Measurements from ENCODE around the gene SORCS2.

The SORCS2 gene

GRCh38 chr4:7766661-7767345 is 574.5 kb downstream of the SORCS2 start:
- DNase-seq: no peak

GRCh38 chr4:7767526-7767925 is 575.2 kb downstream of the SORCS2 start:
- no peak for DNase-seq

- no peak for DNase-seq
These were observed 575.6 kb downstream of the SORCS2 start for GRCh38 chr4:7767966-7768365.

DNA sequence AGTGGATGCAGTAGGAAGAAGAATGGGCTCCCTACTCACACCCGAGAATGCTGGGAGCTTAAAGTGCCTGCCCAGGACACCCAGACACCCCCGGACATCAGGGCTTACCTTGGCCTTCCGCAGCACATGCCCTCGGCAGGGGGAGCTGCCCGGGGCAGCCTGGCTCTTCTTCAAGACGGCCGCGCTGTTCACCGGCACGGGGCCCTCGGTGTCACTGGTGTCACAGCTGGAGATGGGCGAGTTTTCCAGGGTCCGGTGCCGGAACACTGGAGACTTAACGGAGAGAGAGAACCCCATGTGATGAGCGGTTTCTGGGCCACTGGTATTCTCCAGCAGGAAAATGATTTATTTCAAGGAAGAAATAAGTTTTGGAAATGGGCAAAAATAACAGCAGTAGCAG is 576.4 kb downstream of the SORCS2 start:
- no peak for DNase-seq

DNA sequence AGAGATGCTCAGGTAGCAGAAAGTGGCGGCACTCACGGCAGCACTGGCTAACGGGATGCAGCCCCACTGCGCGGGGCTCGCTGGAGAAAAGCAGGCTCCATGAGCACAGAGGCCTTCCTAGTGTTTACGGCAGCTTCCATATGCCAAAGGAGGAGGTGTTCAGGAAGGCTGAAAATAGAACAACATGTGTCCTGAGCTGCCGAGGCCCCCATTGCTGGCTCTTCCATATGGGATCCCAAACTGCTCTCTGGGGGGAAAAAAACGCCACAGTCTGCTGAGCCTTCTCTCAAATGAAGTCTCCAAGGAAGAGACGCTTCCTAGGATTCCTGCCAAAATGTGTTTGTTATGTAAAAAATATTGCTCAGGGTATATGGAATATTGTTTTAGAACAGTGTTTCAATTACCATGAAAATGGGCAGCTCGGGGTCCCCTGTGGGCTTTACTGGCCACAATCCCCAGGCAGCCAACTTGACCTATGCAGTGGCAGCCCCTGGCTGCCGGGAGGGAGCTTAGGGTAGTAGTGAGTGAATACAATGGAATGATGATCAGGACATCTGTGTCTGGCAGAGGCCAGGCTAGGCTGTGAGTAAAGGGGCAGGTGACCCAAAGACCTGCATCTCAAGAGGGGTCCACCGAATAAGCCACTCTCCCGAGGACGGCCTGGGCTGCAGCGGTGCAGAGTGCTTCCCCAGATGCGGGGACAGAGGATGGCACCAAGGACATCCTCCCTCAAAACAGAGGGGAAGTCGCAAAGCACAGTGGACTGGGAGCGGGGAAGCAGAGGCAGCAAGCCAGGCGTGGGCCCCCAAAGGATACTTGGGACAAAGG is 577.3 kb downstream of the SORCS2 start:
- DNase-seq: no peak

DNA sequence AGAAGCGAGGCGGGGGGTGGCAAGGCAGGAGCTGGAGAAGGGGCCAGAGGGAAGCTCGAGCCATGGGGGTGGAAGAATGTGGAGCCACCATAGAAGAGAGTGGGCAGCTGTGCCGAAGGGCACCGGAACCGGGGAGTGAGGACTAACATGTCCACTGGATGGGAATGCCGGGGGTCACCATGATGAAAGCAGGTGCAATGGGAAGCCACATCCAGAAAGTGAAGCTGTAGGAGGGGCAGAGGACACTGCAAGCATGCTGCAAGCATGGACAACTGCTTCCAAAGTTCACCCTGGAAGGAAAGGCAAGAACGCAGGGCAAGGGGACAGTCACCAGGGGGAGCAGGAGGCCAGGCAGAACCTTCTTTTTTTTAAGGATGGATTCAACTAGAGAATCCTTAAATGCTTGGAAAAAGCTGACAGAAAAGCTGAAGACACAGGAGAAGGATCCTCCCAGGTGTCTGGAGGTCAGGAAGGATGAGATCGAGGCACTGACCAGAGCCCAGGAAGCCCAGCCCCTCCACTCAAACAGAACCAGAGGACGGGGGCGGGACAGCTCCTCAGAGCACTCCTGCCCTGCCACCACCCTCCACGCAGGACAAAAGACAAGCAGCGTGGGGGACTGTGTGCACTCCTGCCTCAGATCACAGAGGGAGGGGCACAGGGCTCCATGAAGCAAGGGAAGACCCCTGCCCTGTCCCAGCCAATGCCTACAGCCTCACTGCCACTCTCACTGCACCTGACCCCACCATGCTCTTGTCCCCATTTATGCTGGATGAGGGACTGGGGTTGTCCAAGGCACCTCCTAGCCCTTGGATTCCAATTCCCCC is 578.1 kb downstream of the SORCS2 start:
- DNase-seq: no peak

DNA sequence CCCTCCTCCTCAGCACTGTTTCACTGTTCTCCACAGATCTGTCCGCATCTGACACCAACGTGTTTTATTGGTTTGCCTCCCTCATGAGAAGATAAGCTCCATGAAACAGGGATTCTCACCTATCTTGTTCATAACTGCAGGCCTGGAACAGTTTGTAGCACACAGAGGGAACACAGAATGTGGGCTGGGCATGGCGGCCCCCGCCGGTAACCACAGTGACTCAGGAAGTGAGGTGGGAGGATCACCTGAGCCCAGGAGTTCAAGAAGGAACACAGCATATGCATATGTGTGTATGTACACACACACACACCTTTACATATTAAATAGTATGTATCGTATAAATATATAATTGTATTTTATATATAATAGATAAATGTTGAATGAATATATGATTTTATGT is 578.7 kb downstream of the SORCS2 start:
- no peak for DNase-seq

- no peak for DNase-seq
These were observed 579.5 kb downstream of the SORCS2 start for GRCh38 chr4:7771541-7772507.

DNA sequence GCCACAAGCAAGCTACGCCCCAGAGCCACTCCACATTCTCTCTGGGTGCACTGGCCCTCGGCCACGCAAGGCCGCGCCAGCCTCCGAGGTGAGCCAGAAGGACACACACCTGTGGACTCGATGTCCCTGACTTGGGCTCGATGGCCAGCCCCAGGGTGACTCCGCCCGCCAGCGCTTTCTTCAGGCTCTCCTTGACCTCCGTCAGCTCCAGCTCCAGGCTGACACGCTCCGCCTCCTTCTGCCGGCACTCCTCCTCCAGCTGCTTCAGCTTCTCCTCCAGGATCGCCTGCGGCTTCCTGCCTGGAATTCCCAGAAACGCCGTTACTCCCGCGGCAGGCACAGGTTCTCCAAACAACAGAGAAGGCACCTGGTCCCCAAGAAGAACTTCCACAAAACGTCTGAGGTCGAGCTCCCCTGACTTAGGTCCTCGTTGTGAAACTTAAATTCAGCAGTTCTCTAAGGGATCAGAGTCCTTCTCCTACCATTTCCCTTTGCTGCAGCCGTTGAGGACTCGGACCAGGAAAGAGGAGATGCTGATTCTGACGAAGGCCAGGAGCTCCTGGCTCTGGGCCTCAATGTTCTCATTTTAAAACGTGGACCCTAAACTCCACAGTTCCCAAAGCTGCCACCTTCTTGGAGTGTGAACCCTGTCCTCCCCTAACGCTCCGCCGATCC is 580.5 kb downstream of the SORCS2 start:
- peak; percentile 47 for DNase-seq

DNA sequence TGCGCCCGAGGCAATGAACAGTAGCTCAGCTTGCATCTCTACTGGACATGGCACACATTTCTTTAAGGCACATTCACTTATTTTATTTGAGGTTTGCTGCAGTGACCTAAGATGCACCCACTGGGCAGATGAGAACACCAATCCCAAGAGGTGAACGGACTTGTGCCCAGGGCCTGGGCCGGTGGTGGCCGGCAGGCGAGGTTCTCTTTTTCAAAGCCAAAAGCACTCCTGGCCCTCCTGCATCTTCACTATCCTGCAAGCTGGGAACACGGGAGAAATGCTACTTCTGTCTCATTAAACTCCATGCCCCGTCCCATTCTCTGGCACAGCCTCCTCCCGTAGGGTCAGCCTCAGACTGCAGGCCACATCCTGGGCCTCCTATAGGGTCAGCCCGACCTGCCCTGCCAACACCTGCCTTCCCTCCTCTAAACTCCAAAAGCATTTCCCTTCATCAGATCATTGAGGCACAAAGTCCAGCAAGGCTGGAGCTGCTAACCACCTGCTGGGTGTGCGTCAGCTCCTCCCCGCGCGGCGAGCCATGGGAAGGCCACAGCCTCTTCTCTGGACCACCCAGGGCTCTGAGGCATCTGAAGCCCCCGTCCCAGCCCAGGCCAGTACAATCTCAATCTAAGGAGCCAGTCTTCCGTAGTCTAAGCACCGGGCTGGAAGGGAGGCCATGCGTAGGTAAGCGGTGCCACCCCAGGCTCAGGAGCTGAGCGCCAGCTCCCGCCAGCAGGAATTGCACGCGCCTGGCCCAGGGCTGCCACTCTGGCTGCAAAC is 581.3 kb downstream of the SORCS2 start:
- no peak for DNase-seq

GRCh38 chr4:7774301-7775294 is 582.3 kb downstream of the SORCS2 start:
- DNase-seq: no peak

DNA sequence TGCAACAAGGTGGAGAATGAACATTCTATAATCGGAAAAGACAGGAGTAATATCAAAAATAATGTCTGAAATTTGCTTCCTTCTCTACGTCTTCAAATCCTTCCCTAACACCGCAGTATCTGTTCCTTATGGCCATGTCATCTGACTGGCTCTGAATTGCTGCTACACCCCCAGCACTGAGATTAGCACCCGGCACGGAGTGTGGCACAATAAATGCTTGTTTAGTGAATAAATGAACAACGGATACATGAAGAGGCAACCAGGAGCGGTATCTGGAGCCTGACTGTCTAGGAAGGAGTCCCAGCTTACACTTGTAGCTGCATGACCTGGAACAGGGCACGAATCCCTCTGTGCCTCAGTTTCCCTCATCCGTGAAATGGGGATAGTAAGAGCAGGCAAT is 583.1 kb downstream of the SORCS2 start:
- DNase-seq: no peak

GRCh38 chr4:7777017-7777710 is 584.8 kb downstream of the SORCS2 start:
- no peak for DNase-seq

GRCh38 chr4:7777871-7778509 is 585.7 kb downstream of the SORCS2 start:
- DNase-seq: no peak

- no peak for DNase-seq
These were observed 586.4 kb downstream of the SORCS2 start for GRCh38 chr4:7778510-7779431.

GRCh38 chr4:7779432-7779768 is 587.1 kb downstream of the SORCS2 start:
- DNase-seq: peak; percentile 50
